ENCODE data around the gene ZNF319.

ZNF319 gene

GRCh38 chr16:57951204-57951960 lies 49.1 kb downstream of the ZNF319 start:
- DNase-seq, result no peak

- DNase-seq, result no peak
Measured at GRCh38 chr16:57950382-57950781, 50.1 kb downstream of the ZNF319 start.

GRCh38 chr16:57949595-57950238 lies 50.8 kb downstream of the ZNF319 start:
- DNase-seq, result no peak

GRCh38 chr16:57949013-57949412 lies 51.5 kb downstream of the ZNF319 start:
- DNase-seq, result no peak

- no peak for DNase-seq
Measured at GRCh38 chr16:57948027-57948426, 52.4 kb downstream of the ZNF319 start.

- DNase-seq, result no peak
Measured at GRCh38 chr16:57947261-57947660, 53.2 kb downstream of the ZNF319 start.

GRCh38 chr16:57946181-57946801 lies 54.2 kb downstream of the ZNF319 start:
- no peak for DNase-seq

GRCh38 chr16:57945740-57946138 lies 54.7 kb downstream of the ZNF319 start:
- DNase-seq, result no peak

GRCh38 chr16:57944970-57945739 lies 55.3 kb downstream of the ZNF319 start:
- no peak for DNase-seq
